HCT116 (cell line): ENCODE data around the gene DNAH7. TPM values are rescaled to one million over a fixed set of nuclear protein-coding genes. Genes with fewer than 3 reads are reported as not detected.

ENCODE experiments used
- ATAC-seq: fragments of 200-7000 bp; cut with Tn5 transposase; 2 replicates; pipeline ENCODE4 v1.9.1; 2020; ENCODE audit warnings: mild to moderate bottlenecking, moderate library complexity
- BruUV-seq: library from RNA; stranded (reverse); fragments of 400-500 nt; replicated peaks from 2 replicates; lab custom pipeline; 2021; lab: Mats Ljungman, UMichigan
- CTCF ChIA-PET: fragments of 300-600 bp; sonication (Branson Sonifier 250); formaldehyde crosslinking; loops from one replicate; lab custom pipeline; 2021; ENCODE audit warnings: antibody characterized with exemption; lab: Charles Lee
- POLR2A ChIA-PET: fragments of 300-600, 350-600 bp; sonication (Branson Sonifier 250); formaldehyde crosslinking; loops from one replicate; lab custom pipeline; 2021; ENCODE audit warnings: antibody characterized with exemption; lab: Charles Lee
- RAD21 ChIA-PET, 2 experiments: fragments of 300-600 bp; sonication (Branson Sonifier 250); formaldehyde crosslinking; loops; one replicate each; lab custom pipeline; 2023; ENCODE audit warnings: low total read pairs in 2 of 2; ENCODE audit not compliant: uncharacterized antibody in 2 of 2, unreplicated experiment in 2 of 2, low non-redundant PET in 1 of 2; lab: Charles Lee
- DNase-seq: peaks from one replicate; pipeline ENCODE4 v3.0.0-alpha.2; 2010; ENCODE audit warnings: low read depth, low spot score
- H2AFZ ChIP-seq: fragments of 200-600 bp; shearing (Covaris generic), sonication (generic); 2 replicates; pipeline ENCODE4 v1.6.1; 2017; ENCODE audit warnings: low read depth, mixed run types, mixed read lengths, antibody characterized with exemption, low read length; ENCODE audit not compliant: poor library complexity, severe bottlenecking
- H3K27ac ChIP-seq: 2 replicates; pipeline ENCODE4 v1.5.1; 2012; ENCODE audit warnings: low read depth, low read length
- H3K27me3 ChIP-seq: fragments of 200-600 bp; sonication (generic); 2 replicates; pipeline ENCODE4 v1.6.1; 2016; ENCODE audit warnings: mixed run types, low read length, mixed read lengths; ENCODE audit not compliant: insufficient read depth
- H3K36me3 ChIP-seq, 2 experiments: fragments of 200-500 bp in 1 of 2; fragments of 200-600 bp in 1 of 2; sonication (Bioruptor generic) in 1 of 2; sonication (generic) in 1 of 2; 2 replicates each; pipeline versions ENCODE4 v1.5.1 to v1.6.1; 2014 to 2016; ENCODE audit warnings: low read length in 2 of 2, inconsistent platforms in 1 of 2, mixed read lengths in 1 of 2, mixed run types in 1 of 2; ENCODE audit not compliant: insufficient read depth in 2 of 2, control insufficient read depth in 1 of 2
- H3K4me1 ChIP-seq, 2 experiments: fragments of 200-600 bp in 1 of 2; sonication (generic) in 1 of 2; 2 replicates each; pipeline versions ENCODE4 v1.5.1 to v1.6.1; 2012 to 2017; ENCODE audit warnings: low read length in 2 of 2, inconsistent platforms in 1 of 2, mild to moderate bottlenecking in 1 of 2, mixed read lengths in 1 of 2, mixed run types in 1 of 2, moderate library complexity in 1 of 2; ENCODE audit not compliant: insufficient read depth in 2 of 2, control insufficient read depth in 1 of 2
- H3K4me2 ChIP-seq: fragments of 200-600 bp; sonication (generic); 2 replicates; pipeline ENCODE4 v1.6.1; 2017; ENCODE audit warnings: mixed run types, low read length, mixed read lengths
- H3K4me3 ChIP-seq, 2 experiments: fragments of 200-600 bp in 1 of 2; sonication (generic) in 1 of 2; replicated peaks in 1 of 2; 2 replicates each; pipeline ENCODE4 v1.5.1; 2011 to 2016; ENCODE audit warnings: low read length in 2 of 2, control low read depth in 1 of 2, low read depth in 1 of 2, mild to moderate bottlenecking in 1 of 2, mixed read lengths in 1 of 2, mixed run types in 1 of 2
- H3K79me2 ChIP-seq: fragments of 200-600 bp; sonication (generic); 2 replicates; pipeline ENCODE4 v1.6.1; 2017; ENCODE audit warnings: mild to moderate bottlenecking, mixed run types, low read length, moderate library complexity, mixed read lengths; ENCODE audit not compliant: insufficient read depth
- H3K9ac ChIP-seq: fragments of 200-600 bp; sonication (generic); 2 replicates; pipeline ENCODE4 v1.6.1; 2016; ENCODE audit warnings: low read length, mixed read lengths
- H3K9me2 ChIP-seq: fragments of 200-600 bp; sonication (generic), shearing (Covaris generic); 2 replicates; pipeline ENCODE4 v1.6.1; 2017; ENCODE audit warnings: mixed run types, mild to moderate bottlenecking, moderate library complexity; ENCODE audit not compliant: insufficient read depth
- H3K9me3 ChIP-seq, 2 experiments: fragments of 200-500 bp in 1 of 2; fragments of 200-600 bp in 1 of 2; sonication (Bioruptor generic) in 1 of 2; sonication (generic) in 1 of 2; 2 replicates each; pipeline ENCODE4 v1.6.1; 2014 to 2017; ENCODE audit warnings: low read length in 2 of 2, mixed read lengths in 2 of 2, inconsistent platforms in 1 of 2, low read depth in 1 of 2, mild to moderate bottlenecking in 1 of 2, mixed run types in 1 of 2, moderate library complexity in 1 of 2; ENCODE audit not compliant: control insufficient read depth in 1 of 2, insufficient read depth in 1 of 2
- H4K20me1 ChIP-seq: fragments of 200-600 bp; sonication (generic), shearing (Covaris generic); 2 replicates; pipeline ENCODE4 v1.6.1; 2017; ENCODE audit warnings: mixed run types, mild to moderate bottlenecking, moderate library complexity; ENCODE audit not compliant: insufficient read depth
- CBX3 ChIP-seq: IDR thresholded peaks from 2 replicates; pipeline ENCODE4 v1.6.1; 2012; ENCODE audit warnings: low read depth
- CEBPB ChIP-seq: IDR thresholded peaks from 2 replicates; pipeline ENCODE4 v1.6.1; 2012; ENCODE audit warnings: low read depth
- ELF1 ChIP-seq: IDR thresholded peaks from 2 replicates; pipeline ENCODE4 v1.6.1; 2012; ENCODE audit warnings: low read depth, borderline replicate concordance
- EZH2phosphoT487 ChIP-seq: fragments of 200-600 bp; IDR thresholded peaks from 2 replicates; pipeline ENCODE4 v1.6.1; 2018; ENCODE audit warnings: antibody characterized with exemption, borderline replicate concordance
- FOSL1 ChIP-seq: IDR thresholded peaks from 2 replicates; pipeline ENCODE4 v1.6.1; 2012; ENCODE audit warnings: low read depth
- JUND ChIP-seq: IDR thresholded peaks from 2 replicates; pipeline ENCODE4 v1.6.1; 2012
- RAD21 ChIP-seq: IDR thresholded peaks from 2 replicates; pipeline ENCODE4 v1.6.1; 2012; ENCODE audit warnings: low read depth, mild to moderate bottlenecking
- SRF ChIP-seq: IDR thresholded peaks from 2 replicates; pipeline ENCODE4 v1.6.1; 2012; ENCODE audit warnings: low read depth
- TCF7L2 ChIP-seq: IDR thresholded peaks from 2 replicates; pipeline ENCODE4 v1.7.0; 2011; ENCODE audit warnings: borderline replicate concordance, inconsistent platforms; ENCODE audit not compliant: insufficient read depth, insufficient read length; ENCODE audit errors: extremely low read depth
- YY1 ChIP-seq: IDR thresholded peaks from 2 replicates; pipeline ENCODE4 v1.6.1; 2011; ENCODE audit warnings: low read length, low read depth, moderate library complexity, mild to moderate bottlenecking; ENCODE audit not compliant: insufficient replicate concordance; ENCODE audit errors: extremely low read depth
- ZFX ChIP-seq: fragments of 450-650 bp; IDR thresholded peaks from 2 replicates; pipeline ENCODE4 v1.6.1; 2017
- ZNF274 ChIP-seq: fragments of 200-500 bp; sonication (Bioruptor generic); IDR thresholded peaks from 2 replicates; pipeline ENCODE4 v1.6.1; 2014; ENCODE audit warnings: mild to moderate bottlenecking, low read depth, low read length, inconsistent platforms
- intact Hi-C: fragments of 100-400 bp; cut with micrococcal nuclease; formaldehyde crosslinking; loops from 2 replicates; pipeline ENCODE4 v1.10.0; 2022
- total RNA-seq: library from RNA; stranded (reverse); gene quantifications from one replicate; pipeline ENCODE4 v1.2.1, GENCODE V29; 2021; ENCODE audit not compliant: unreplicated experiment
- TF ChIP-seq, protein P1 (sequence below), 3 experiments: fragments of 200-600 bp in 1 of 3; sonication (generic) in 1 of 3; IDR thresholded peaks in 2 of 3; conservative IDR thresholded peaks in 1 of 3; 2 replicates each; pipeline ENCODE4 v1.5.1; 2012 to 2017; ENCODE audit warnings: low read depth in 2 of 3, low read length in 2 of 3, antibody characterized with exemption in 1 of 3, borderline replicate concordance in 1 of 3, control low read depth in 1 of 3, mild to moderate bottlenecking in 1 of 3, mixed read lengths in 1 of 3, mixed run types in 1 of 3, moderate library complexity in 1 of 3; ENCODE audit not compliant: insufficient read depth in 1 of 3
- TF ChIP-seq, protein P2 (sequence below): IDR thresholded peaks from 2 replicates; pipeline ENCODE4 v1.6.1; 2012

The DNAH7 gene
- total RNA-seq, 1 experiment from 2014 or later: not detected

DNA sequence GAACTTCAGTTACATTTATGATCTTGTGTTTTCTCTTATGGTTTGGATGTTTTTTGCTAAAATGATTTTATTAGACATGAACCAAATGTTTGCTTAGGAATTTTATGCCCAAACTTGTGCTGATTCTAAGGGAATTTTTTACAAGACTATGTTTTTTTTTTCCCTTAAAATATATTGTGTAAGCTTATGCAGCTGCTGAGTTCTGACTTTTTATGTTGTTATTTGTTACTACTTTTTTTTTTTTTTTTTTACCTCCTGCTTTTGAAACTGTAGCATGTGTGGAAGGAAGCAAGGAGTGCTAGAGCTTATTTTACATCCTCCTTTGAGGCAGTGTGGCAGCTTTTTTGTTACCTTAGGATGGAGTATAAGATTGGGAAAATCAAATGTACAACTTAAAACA lies 6.0 kb upstream of the DNAH7 start:
- H4K20me1 ChIP-seq: no peaks in the 10 kb centered on the region
- H3K4me2 ChIP-seq: no peak overlapping the region
- no peaks in the 10 kb centered on the region for H3K27me3 ChIP-seq
- ChIA-PET CTCF (no interaction called here), POLR2A (no interaction called here), RAD21 (no interaction called here)
- no peak overlapping the region for H3K4me3 ChIP-seq
- DNase-seq: no peak
- H2AFZ ChIP-seq: no peak overlapping the region
- no peaks in the 10 kb centered on the region for H3K9me2 ChIP-seq
- BruUV-seq: no TSS peak
- no peak overlapping the region for H3K9ac ChIP-seq
- no peaks in the 10 kb centered on the region for H3K9me3 ChIP-seq
- H3K79me2 ChIP-seq: no peaks in the 10 kb centered on the region
- no peak for ATAC-seq
- TF ChIP-seq, protein P1, sequence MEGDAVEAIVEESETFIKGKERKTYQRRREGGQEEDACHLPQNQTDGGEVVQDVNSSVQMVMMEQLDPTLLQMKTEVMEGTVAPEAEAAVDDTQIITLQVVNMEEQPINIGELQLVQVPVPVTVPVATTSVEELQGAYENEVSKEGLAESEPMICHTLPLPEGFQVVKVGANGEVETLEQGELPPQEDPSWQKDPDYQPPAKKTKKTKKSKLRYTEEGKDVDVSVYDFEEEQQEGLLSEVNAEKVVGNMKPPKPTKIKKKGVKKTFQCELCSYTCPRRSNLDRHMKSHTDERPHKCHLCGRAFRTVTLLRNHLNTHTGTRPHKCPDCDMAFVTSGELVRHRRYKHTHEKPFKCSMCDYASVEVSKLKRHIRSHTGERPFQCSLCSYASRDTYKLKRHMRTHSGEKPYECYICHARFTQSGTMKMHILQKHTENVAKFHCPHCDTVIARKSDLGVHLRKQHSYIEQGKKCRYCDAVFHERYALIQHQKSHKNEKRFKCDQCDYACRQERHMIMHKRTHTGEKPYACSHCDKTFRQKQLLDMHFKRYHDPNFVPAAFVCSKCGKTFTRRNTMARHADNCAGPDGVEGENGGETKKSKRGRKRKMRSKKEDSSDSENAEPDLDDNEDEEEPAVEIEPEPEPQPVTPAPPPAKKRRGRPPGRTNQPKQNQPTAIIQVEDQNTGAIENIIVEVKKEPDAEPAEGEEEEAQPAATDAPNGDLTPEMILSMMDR (IDR thresholded peaks at IDR 0.05 in 2 of 3, conservative IDR thresholded peaks at IDR 0.05 in 1 of 3; ENCODE audit: borderline replicate concordance in 1 of 3, insufficient read depth in 1 of 3, low read depth in 2 of 3, low read length in 2 of 3): no peak
- TF ChIP-seq EZH2phosphoT487 (no peak), CBX3 (no peak), ELF1 (no peak), TCF7L2 (no peak), RAD21 (no peak), YY1 (no peak), ZFX (no peak), FOSL1 (no peak), SRF (no peak), ZNF274 (no peak), CEBPB (no peak), JUND (no peak)
- TF ChIP-seq, protein P2, sequence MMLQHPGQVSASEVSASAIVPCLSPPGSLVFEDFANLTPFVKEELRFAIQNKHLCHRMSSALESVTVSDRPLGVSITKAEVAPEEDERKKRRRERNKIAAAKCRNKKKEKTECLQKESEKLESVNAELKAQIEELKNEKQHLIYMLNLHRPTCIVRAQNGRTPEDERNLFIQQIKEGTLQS: no peak
- no peak overlapping the region for H3K27ac ChIP-seq
- H3K36me3 ChIP-seq: no peaks in the 10 kb centered on the region
- intact Hi-C loops: no loop called here
- no peaks in the 10 kb centered on the region for H3K4me1 ChIP-seq
